GM04503 (cell line): Measurements from ENCODE around the gene GCG.

Experiments used
- DNase-seq: peaks from one replicate; pipeline ENCODE4 v3.0.0-alpha.2; 2012; ENCODE audit warnings: low read depth

The GCG gene

GRCh38 chr2:162149940-162150339 is 2.1 kb downstream of the GCG start:
- no peak for DNase-seq

GRCh38 chr2:162149466-162149865 is 2.6 kb downstream of the GCG start:
- no peak for DNase-seq

GRCh38 chr2:162148956-162149355 is 3.1 kb downstream of the GCG start:
- no peak for DNase-seq

- no peak for DNase-seq
Observed at GRCh38 chr2:162143969-162144368, 8.1 kb downstream of the GCG start.

GRCh38 chr2:162138310-162138709 is 13.7 kb downstream of the GCG start:
- no peak for DNase-seq

- no peak for DNase-seq
Observed at GRCh38 chr2:162127422-162127821, 24.6 kb downstream of the GCG start.

- DNase-seq, result no peak
Observed at GRCh38 chr2:162126527-162126926, 25.5 kb downstream of the GCG start.

- DNase-seq, result no peak
Observed at GRCh38 chr2:162126111-162126519, 25.9 kb downstream of the GCG start.

GRCh38 chr2:162125138-162125537 is 26.9 kb downstream of the GCG start:
- DNase-seq, result no peak

GRCh38 chr2:162123806-162124758 is 28.0 kb downstream of the GCG start:
- DNase-seq, result no peak

- DNase-seq, result peak; percentile 47
Observed at GRCh38 chr2:162118166-162119031, 33.6 kb downstream of the GCG start.

GRCh38 chr2:162116352-162116751 is 35.7 kb downstream of the GCG start:
- DNase-seq, result no peak

- DNase-seq, result no peak
Observed at GRCh38 chr2:162115076-162115475, 37.0 kb downstream of the GCG start.

- no peak for DNase-seq
Observed at GRCh38 chr2:162114271-162114670, 37.8 kb downstream of the GCG start.

GRCh38 chr2:162113776-162114168 is 38.3 kb downstream of the GCG start:
- no peak for DNase-seq

GRCh38 chr2:162113088-162113775 is 38.8 kb downstream of the GCG start:
- DNase-seq, result no peak

- no peak for DNase-seq
Observed at GRCh38 chr2:162111958-162112850, 39.8 kb downstream of the GCG start.

GRCh38 chr2:162107361-162107901 is 44.6 kb downstream of the GCG start:
- DNase-seq, result no peak

- no peak for DNase-seq
Observed at GRCh38 chr2:162106746-162107145, 45.3 kb downstream of the GCG start.

- DNase-seq, result peak; percentile 81
Observed at GRCh38 chr2:162106146-162106551, 45.9 kb downstream of the GCG start.

- no peak for DNase-seq
Observed at GRCh38 chr2:162103443-162104009, 48.5 kb downstream of the GCG start.
